HepG2 (cell line): ENCODE measurements around the gene ANKRD39. TPM values are rescaled to one million over a fixed set of nuclear protein-coding genes. Genes with fewer than 3 reads are reported as not detected.

ENCODE experiments used
- ATAC-seq: fragments of 200-7000 bp; cut with Tn5 transposase; 3 replicates; pipeline ENCODE4 v1.9.1; 2020; ENCODE audit warnings: mild to moderate bottlenecking, moderate library complexity
- BruUV-seq: library from RNA; stranded (reverse); fragments of 400-500 nt; replicated peaks from 2 replicates; lab custom pipeline; 2021; lab: Mats Ljungman, UMichigan
- CTCF ChIA-PET: fragments of 300-600 bp; formaldehyde crosslinking; extraction: SDS; loops from one replicate; lab custom pipeline; 2021; ENCODE audit warnings: low total read pairs, inconsistent platforms, low intra/inter-chr PET ratio; lab: Yijun Ruan, JAX
- POLR2A ChIA-PET: fragments of 350-600 bp; sonication (Branson Sonifier 250); formaldehyde crosslinking; loops from one replicate; lab custom pipeline; 2020; ENCODE audit warnings: antibody characterized with exemption, inconsistent platforms; lab: Yijun Ruan, JAX
- DNase-seq: peaks from one replicate; pipeline ENCODE4 v3.0.0-alpha.2; 2015; ENCODE audit warnings: low spot score
- FAIRE-seq: peaks from 3 replicates; lab custom pipeline; 2011; peaks lifted over from hg19 to GRCh38; lab: Jason Lieb, UNC
- H2AFZ ChIP-seq: one replicate; pipeline ENCODE4 v1.6.1; 2011; ENCODE audit warnings: low read length, inconsistent platforms
- H3K27ac ChIP-seq: fragments of 300-600 bp; 3 replicates; pipeline ENCODE4 v1.8.0; 2011; ENCODE audit warnings: mixed run types, mild to moderate bottlenecking, mixed read lengths, low read length, inconsistent platforms; ENCODE audit not compliant: insufficient read depth; ENCODE audit errors: extremely low read length
- H3K27me3 ChIP-seq, 2 experiments: fragments of 200-600 bp in 1 of 2; 2 replicates in 1 of 2; 3 replicates in 1 of 2; pipeline versions ENCODE4 v1.6.0 to v1.8.0; 2011; ENCODE audit warnings: low read length in 2 of 2, mild to moderate bottlenecking in 2 of 2, moderate library complexity in 2 of 2, inconsistent platforms in 1 of 2; ENCODE audit not compliant: insufficient read depth in 2 of 2, control insufficient read depth in 1 of 2
- H3K36me3 ChIP-seq, 2 experiments: fragments of 200-600 bp in 1 of 2; replicated peaks in 1 of 2; 2 replicates in 1 of 2; 3 replicates in 1 of 2; pipeline versions ENCODE4 v1.5.1 to v1.8.0; 2011; ENCODE audit warnings: low read length in 2 of 2, inconsistent platforms in 1 of 2; ENCODE audit not compliant: insufficient read depth in 2 of 2, control insufficient read depth in 1 of 2
- H3K4me1 ChIP-seq: 2 replicates; pipeline ENCODE4 v1.5.1; 2012; ENCODE audit warnings: low read length, inconsistent platforms; ENCODE audit not compliant: insufficient read depth
- H3K4me2 ChIP-seq: 2 replicates; pipeline ENCODE4 v1.6.0; 2011; ENCODE audit warnings: low read depth, low read length, inconsistent platforms
- H3K4me3 ChIP-seq, 3 experiments: fragments of 200-600 bp in 1 of 3; sonication (generic), shearing (Covaris generic) in 1 of 3; replicated peaks in 1 of 3; 2 replicates each; pipeline ENCODE4 v1.5.1; 2011 to 2016; ENCODE audit warnings: low read length in 3 of 3, inconsistent platforms in 2 of 3, low read depth in 2 of 3, mild to moderate bottlenecking in 2 of 3, control low read depth in 1 of 3, mixed read lengths in 1 of 3; ENCODE audit not compliant: insufficient read depth in 1 of 3
- H3K79me2 ChIP-seq: one replicate; pipeline ENCODE4 v1.6.1; 2011; ENCODE audit warnings: low read length, inconsistent platforms; ENCODE audit not compliant: insufficient read depth
- H3K9ac ChIP-seq: 2 replicates; pipeline ENCODE4 v1.6.0; 2011; ENCODE audit warnings: mild to moderate bottlenecking, low read depth, low read length, inconsistent platforms; ENCODE audit not compliant: insufficient read depth
- H3K9me3 ChIP-seq: 2 replicates; pipeline ENCODE4 v1.5.1; 2012; ENCODE audit warnings: mild to moderate bottlenecking, low read length
- H4K20me1 ChIP-seq: 2 replicates; pipeline ENCODE4 v1.6.0; 2011; ENCODE audit warnings: inconsistent platforms, mild to moderate bottlenecking, low read length, moderate library complexity; ENCODE audit not compliant: insufficient read depth
- AKAP8 ChIP-seq: sonication (generic); formaldehyde crosslinking; IDR thresholded peaks from 2 replicates; pipeline ENCODE4 v1.5.1; 2020; ENCODE audit warnings: mild to moderate bottlenecking, missing genetic modification reagents
- CCDC6 ChIP-seq: sonication (generic); formaldehyde crosslinking; IDR thresholded peaks from 2 replicates; pipeline ENCODE4 v1.8.1; 2022; ENCODE audit warnings: mild to moderate bottlenecking, missing genetic modification reagents, moderate library complexity
- FOSL2 ChIP-seq: sonication (generic); formaldehyde crosslinking; IDR thresholded peaks from 2 replicates; pipeline ENCODE4 v1.4.0; 2020; ENCODE audit warnings: missing genetic modification reagents
- MATR3 ChIP-seq: sonication (generic); formaldehyde crosslinking; IDR thresholded peaks from 2 replicates; pipeline ENCODE4 v1.4.0; 2020; ENCODE audit warnings: missing genetic modification reagents
- MIER3 ChIP-seq: IDR thresholded peaks from 2 replicates; pipeline ENCODE4 v1.6.1; 2016; ENCODE audit warnings: missing compliant biosample characterization, borderline replicate concordance
- SALL1 ChIP-seq: sonication (generic); formaldehyde crosslinking; IDR thresholded peaks from 2 replicates; pipeline ENCODE4 v1.8.0; 2022; ENCODE audit warnings: mild to moderate bottlenecking, missing genetic modification reagents
- STAG1 ChIP-seq: sonication (generic); formaldehyde crosslinking; IDR thresholded peaks from 2 replicates; pipeline ENCODE4 v1.4.0; 2020; ENCODE audit warnings: missing genetic modification reagents
- ZFP1 ChIP-seq: IDR thresholded peaks from 2 replicates; pipeline ENCODE4 v1.6.1; 2016
- ZNF382 ChIP-seq: sonication (generic); formaldehyde crosslinking; IDR thresholded peaks from 2 replicates; pipeline ENCODE4 v1.5.0; 2020; ENCODE audit warnings: missing genetic modification reagents, mild to moderate bottlenecking, borderline replicate concordance
- ZNF629 ChIP-seq: sonication (generic); formaldehyde crosslinking; conservative IDR thresholded peaks from 2 replicates; pipeline ENCODE4 v1.5.0; 2020; ENCODE audit warnings: missing genetic modification reagents
- WGBS: methylation state at CpG from one replicate; pipeline ENCODE4 v1.1.6; 2017; ENCODE audit warnings: low lambda C conversion rate; 5-methylcytosine and 5-hydroxymethylcytosine counted together
- in situ Hi-C: cut with HindIII; loops from 2 replicates; pipeline ENCODE4 v1.10.0; 2017; ENCODE audit warnings: low pct_unique_long_range_greater_than_20kb; ENCODE audit not compliant: extremely low pct_ligation_motif_present
- intact Hi-C: fragments of 100-400 bp; cut with micrococcal nuclease; formaldehyde crosslinking; loops from one replicate; pipeline ENCODE4 v1.10.0; 2022; ENCODE audit not compliant: unreplicated experiment
- polyA plus RNA-seq, 8 experiments: library from polyadenylated mRNA; depleted of rRNA in 3 of 8; stranded (reverse) in 7 of 8; unstranded in 1 of 8; fragments of >200 nt; fragmentation: Illumina TruSeq in 4 of 8; extraction: Trizol in 4 of 8; gene quantifications; 2 replicates each; pipeline versions ENCODE4 v1.2.1 to v1.2.3, GENCODE V29; 2011 to 2016; ENCODE audit warnings: low read depth in 4 of 8, missing spikeins in 1 of 8, mixed read lengths in 1 of 8; ENCODE audit not compliant: insufficient read depth in 1 of 8
- total RNA-seq, 5 experiments: library from RNA; depleted of rRNA; stranded (reverse); fragments of >200 nt; fragmentation: Illumina TruSeq; extraction: Trizol; gene quantifications; 2 replicates each; pipeline ENCODE4 v1.2.3, GENCODE V29; 2016; ENCODE audit warnings: low read depth in 1 of 5
- TF ChIP-seq, protein P1 (sequence below): sonication (generic); formaldehyde crosslinking; IDR thresholded peaks from 2 replicates; pipeline ENCODE4 v1.5.1; 2020; ENCODE audit warnings: mild to moderate bottlenecking, missing genetic modification reagents, borderline replicate concordance
- TF ChIP-seq, protein P2 (sequence below): IDR thresholded peaks from 2 replicates; pipeline ENCODE4 v1.6.1; 2016; ENCODE audit warnings: missing genetic modification reagents, missing compliant biosample characterization
- TF ChIP-seq, protein P3 (sequence below): sonication (generic); formaldehyde crosslinking; conservative IDR thresholded peaks from 2 replicates; pipeline ENCODE4 v1.4.0; 2020; ENCODE audit warnings: missing genetic modification reagents
- TF ChIP-seq, protein P4 (sequence below): sonication (generic); formaldehyde crosslinking; IDR thresholded peaks from 2 replicates; pipeline ENCODE4 v1.8.0; 2022; ENCODE audit warnings: mild to moderate bottlenecking, missing genetic modification reagents
- TF ChIP-seq, protein P5 (sequence below): sonication (generic); formaldehyde crosslinking; IDR thresholded peaks from 2 replicates; pipeline ENCODE4 v1.4.0; 2020; ENCODE audit warnings: missing genetic modification reagents
- TF ChIP-seq, protein P6 (sequence below): sonication (generic); formaldehyde crosslinking; IDR thresholded peaks from 2 replicates; pipeline ENCODE4 v1.9.0; 2021; ENCODE audit warnings: missing genetic modification reagents, mild to moderate bottlenecking, borderline replicate concordance

The ANKRD39 gene
- total and polyA plus RNA-seq, 2 of the 13 experiments (the other 11 are each of a cell fraction or from before 2014, with no cell fraction given): 23.2 to 24.8 TPM

DNA sequence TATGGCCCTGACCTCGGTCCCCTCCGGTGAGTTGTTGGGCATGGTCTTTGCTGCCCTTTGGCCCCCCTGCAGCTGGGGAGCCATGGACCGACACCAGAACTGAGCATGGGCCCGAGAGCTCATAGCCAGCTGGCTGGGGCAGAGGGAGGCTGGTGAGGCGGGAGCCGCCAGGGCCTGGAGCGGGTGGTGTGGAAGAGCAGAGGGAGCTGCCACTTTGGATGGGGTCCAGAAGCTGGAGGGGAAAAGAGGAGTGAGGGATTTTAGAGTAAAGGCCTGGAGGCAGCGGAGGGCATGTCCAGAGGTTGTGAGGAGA, 58.2 kb downstream of the ANKRD39 start:
- in situ Hi-C loops: no loop called here
- H3K79me2 ChIP-seq: no peaks in the 10 kb centered on the region
- H3K27ac ChIP-seq: no peak overlapping the region
- ATAC-seq (no peak), DNase-seq (no peak), FAIRE-seq (no peak)
- intact Hi-C loops: no loop called here
- H3K4me1 ChIP-seq: peaks cover 15% of the 10 kb centered on the region
- no peaks in the 10 kb centered on the region for H3K27me3 ChIP-seq
- peaks cover 5 to 11% of the 10 kb centered on the region in 2 experiments; a peak in 3 of 5 replicates for H3K36me3 ChIP-seq
- ChIA-PET POLR2A (interaction anchor here (1.1 to 2.1 kb wide), 4 partner anchors 10 to 250 kb away, joined by 3 to 7 read pairs (median 4); partner anchors contain the start of gene CNNM3), CTCF (no interaction called here)
- TF ChIP-seq, protein P1, sequence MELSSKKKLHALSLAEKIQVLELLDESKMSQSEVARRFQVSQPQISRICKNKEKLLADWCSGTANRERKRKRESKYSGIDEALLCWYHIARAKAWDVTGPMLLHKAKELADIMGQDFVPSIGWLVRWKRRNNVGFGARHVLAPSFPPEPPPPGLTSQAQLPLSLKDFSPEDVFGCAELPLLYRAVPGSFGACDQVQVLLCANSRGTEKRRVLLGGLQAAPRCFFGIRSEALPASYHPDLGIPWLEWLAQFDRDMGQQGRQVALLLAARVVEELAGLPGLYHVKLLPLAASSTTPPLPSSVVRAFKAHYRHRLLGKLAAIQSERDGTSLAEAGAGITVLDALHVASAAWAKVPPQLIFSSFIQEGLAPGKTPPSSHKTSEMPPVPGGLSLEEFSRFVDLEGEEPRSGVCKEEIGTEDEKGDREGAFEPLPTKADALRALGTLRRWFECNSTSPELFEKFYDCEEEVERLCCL (CRISPR knock-in tag): no peak
- TF ChIP-seq STAG1 (CRISPR knock-in tag): no peak
- TF ChIP-seq ZFP1 (CRISPR knock-in tag): no peak
- no peak for TF ChIP-seq ZNF629 (CRISPR knock-in tag)
- TF ChIP-seq ZNF382 (CRISPR knock-in tag): no peak
- TF ChIP-seq CCDC6 (CRISPR knock-in tag): no peak
- TF ChIP-seq, protein P2, sequence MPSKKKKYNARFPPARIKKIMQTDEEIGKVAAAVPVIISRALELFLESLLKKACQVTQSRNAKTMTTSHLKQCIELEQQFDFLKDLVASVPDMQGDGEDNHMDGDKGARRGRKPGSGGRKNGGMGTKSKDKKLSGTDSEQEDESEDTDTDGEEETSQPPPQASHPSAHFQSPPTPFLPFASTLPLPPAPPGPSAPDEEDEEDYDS (CRISPR knock-in tag): no peak
- TF ChIP-seq MIER3 (CRISPR knock-in tag): no peak
- TF ChIP-seq, protein P3, sequence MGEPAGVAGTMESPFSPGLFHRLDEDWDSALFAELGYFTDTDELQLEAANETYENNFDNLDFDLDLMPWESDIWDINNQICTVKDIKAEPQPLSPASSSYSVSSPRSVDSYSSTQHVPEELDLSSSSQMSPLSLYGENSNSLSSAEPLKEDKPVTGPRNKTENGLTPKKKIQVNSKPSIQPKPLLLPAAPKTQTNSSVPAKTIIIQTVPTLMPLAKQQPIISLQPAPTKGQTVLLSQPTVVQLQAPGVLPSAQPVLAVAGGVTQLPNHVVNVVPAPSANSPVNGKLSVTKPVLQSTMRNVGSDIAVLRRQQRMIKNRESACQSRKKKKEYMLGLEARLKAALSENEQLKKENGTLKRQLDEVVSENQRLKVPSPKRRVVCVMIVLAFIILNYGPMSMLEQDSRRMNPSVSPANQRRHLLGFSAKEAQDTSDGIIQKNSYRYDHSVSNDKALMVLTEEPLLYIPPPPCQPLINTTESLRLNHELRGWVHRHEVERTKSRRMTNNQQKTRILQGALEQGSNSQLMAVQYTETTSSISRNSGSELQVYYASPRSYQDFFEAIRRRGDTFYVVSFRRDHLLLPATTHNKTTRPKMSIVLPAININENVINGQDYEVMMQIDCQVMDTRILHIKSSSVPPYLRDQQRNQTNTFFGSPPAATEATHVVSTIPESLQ: no peak
- TF ChIP-seq MATR3 (CRISPR knock-in tag): no peak
- no peak for TF ChIP-seq AKAP8
- no peak for TF ChIP-seq SALL1 (CRISPR knock-in tag)
- TF ChIP-seq, protein P4, sequence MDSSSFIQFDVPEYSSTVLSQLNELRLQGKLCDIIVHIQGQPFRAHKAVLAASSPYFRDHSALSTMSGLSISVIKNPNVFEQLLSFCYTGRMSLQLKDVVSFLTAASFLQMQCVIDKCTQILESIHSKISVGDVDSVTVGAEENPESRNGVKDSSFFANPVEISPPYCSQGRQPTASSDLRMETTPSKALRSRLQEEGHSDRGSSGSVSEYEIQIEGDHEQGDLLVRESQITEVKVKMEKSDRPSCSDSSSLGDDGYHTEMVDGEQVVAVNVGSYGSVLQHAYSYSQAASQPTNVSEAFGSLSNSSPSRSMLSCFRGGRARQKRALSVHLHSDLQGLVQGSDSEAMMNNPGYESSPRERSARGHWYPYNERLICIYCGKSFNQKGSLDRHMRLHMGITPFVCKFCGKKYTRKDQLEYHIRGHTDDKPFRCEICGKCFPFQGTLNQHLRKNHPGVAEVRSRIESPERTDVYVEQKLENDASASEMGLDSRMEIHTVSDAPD (CRISPR knock-in tag): no peak
- TF ChIP-seq, protein P5, sequence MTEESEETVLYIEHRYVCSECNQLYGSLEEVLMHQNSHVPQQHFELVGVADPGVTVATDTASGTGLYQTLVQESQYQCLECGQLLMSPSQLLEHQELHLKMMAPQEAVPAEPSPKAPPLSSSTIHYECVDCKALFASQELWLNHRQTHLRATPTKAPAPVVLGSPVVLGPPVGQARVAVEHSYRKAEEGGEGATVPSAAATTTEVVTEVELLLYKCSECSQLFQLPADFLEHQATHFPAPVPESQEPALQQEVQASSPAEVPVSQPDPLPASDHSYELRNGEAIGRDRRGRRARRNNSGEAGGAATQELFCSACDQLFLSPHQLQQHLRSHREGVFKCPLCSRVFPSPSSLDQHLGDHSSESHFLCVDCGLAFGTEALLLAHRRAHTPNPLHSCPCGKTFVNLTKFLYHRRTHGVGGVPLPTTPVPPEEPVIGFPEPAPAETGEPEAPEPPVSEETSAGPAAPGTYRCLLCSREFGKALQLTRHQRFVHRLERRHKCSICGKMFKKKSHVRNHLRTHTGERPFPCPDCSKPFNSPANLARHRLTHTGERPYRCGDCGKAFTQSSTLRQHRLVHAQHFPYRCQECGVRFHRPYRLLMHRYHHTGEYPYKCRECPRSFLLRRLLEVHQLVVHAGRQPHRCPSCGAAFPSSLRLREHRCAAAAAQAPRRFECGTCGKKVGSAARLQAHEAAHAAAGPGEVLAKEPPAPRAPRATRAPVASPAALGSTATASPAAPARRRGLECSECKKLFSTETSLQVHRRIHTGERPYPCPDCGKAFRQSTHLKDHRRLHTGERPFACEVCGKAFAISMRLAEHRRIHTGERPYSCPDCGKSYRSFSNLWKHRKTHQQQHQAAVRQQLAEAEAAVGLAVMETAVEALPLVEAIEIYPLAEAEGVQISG (CRISPR knock-in tag): no peak
- TF ChIP-seq, protein P6, sequence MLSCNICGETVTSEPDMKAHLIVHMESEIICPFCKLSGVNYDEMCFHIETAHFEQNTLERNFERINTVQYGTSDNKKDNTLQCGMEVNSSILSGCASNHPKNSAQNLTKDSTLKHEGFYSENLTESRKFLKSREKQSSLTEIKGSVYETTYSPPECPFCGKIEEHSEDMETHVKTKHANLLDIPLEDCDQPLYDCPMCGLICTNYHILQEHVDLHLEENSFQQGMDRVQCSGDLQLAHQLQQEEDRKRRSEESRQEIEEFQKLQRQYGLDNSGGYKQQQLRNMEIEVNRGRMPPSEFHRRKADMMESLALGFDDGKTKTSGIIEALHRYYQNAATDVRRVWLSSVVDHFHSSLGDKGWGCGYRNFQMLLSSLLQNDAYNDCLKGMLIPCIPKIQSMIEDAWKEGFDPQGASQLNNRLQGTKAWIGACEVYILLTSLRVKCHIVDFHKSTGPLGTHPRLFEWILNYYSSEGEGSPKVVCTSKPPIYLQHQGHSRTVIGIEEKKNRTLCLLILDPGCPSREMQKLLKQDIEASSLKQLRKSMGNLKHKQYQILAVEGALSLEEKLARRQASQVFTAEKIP (CRISPR knock-in tag): no peak
- TF ChIP-seq FOSL2 (CRISPR knock-in tag): no peak
- H3K4me2 ChIP-seq: no peak overlapping the region
- H4K20me1 ChIP-seq: no peaks in the 10 kb centered on the region
- no peak overlapping the region for H3K4me3 ChIP-seq
- H3K9ac ChIP-seq: no peak overlapping the region
- BruUV-seq: no TSS peak
- no peaks in the 10 kb centered on the region for H3K9me3 ChIP-seq
- WGBS: 95% methylated on average over 8 of the region's 8 CpGs
- no peak overlapping the region for H2AFZ ChIP-seq
